Lung (tissue), 12 donors: Measurements from ENCODE around the gene SPSB3. TPM values are rescaled to one million over a fixed set of nuclear protein-coding genes. Genes with fewer than 3 reads are reported as not detected.

ENCODE experiments used
- ATAC-seq: fragments of 200-7000 bp; cut with Tn5 transposase; one replicate; pipeline ENCODE4 v1.9.1; 2020; ENCODE audit warnings: moderate number of reproducible peaks; ENCODE audit not compliant: insufficient read depth, low FRiP score
- DNase-seq, 3 donors: peaks; one replicate each; pipeline ENCODE4 v3.0.0-alpha.2; 2013 to 2017
- H3K27ac ChIP-seq, 2 donors: one replicate each; pipeline ENCODE4 v1.5.1; 2013; ENCODE audit warnings: mild to moderate bottlenecking in 2 of 2, moderate library complexity in 2 of 2, control low read depth in 1 of 2, inconsistent platforms in 1 of 2, low read depth in 1 of 2, low read length in 1 of 2
- H3K27me3 ChIP-seq, 3 donors: one replicate each; pipeline ENCODE4 v1.5.1; 2013; ENCODE audit warnings: low read length in 2 of 3; ENCODE audit not compliant: control insufficient read depth in 3 of 3, insufficient read depth in 3 of 3
- H3K36me3 ChIP-seq, 4 donors: one replicate each; pipeline ENCODE4 v1.5.1; 2013; ENCODE audit warnings: low read length in 4 of 4, mild to moderate bottlenecking in 1 of 4, moderate library complexity in 1 of 4; ENCODE audit not compliant: control insufficient read depth in 4 of 4, insufficient read depth in 4 of 4
- H3K4me1 ChIP-seq, 5 donors: one replicate each; pipeline ENCODE4 v1.5.1; 2013; ENCODE audit warnings: low read length in 5 of 5, mild to moderate bottlenecking in 2 of 5, moderate library complexity in 1 of 5; ENCODE audit not compliant: control insufficient read depth in 5 of 5, insufficient read depth in 5 of 5
- H3K4me3 ChIP-seq: one replicate; pipeline ENCODE4 v1.5.1; 2013; ENCODE audit warnings: mild to moderate bottlenecking, control low read depth, moderate library complexity
- H3K9ac ChIP-seq, 2 donors: one replicate each; pipeline ENCODE4 v1.5.1; 2013; ENCODE audit warnings: low read length in 2 of 2, control low read depth in 1 of 2; ENCODE audit not compliant: insufficient read depth in 1 of 2
- H3K9me3 ChIP-seq, 4 donors: one replicate each; pipeline ENCODE4 v1.5.1; 2013; ENCODE audit warnings: low read length in 3 of 4, mild to moderate bottlenecking in 1 of 4, moderate library complexity in 1 of 4; ENCODE audit not compliant: control insufficient read depth in 4 of 4, insufficient read depth in 3 of 4
- WGBS, 2 donors: extraction: QIAGEN DNeasy Blood & Tissue Kit; methylation state at CpG; one replicate each; pipeline ENCODE4 v1.1.7; 2013; 5-methylcytosine and 5-hydroxymethylcytosine counted together
- polyA plus RNA-seq, 2 donors: library from polyadenylated mRNA; stranded (reverse); fragments of 200-250 nt; gene quantifications; one replicate each; pipeline ENCODE4 v1.2.1, GENCODE V29; 2013
- total RNA-seq, 2 donors: library from RNA; depleted of rRNA in 1 of 2; stranded (reverse); fragments of >200 nt in 1 of 2; gene quantifications; one replicate each; pipeline ENCODE4 v1.2.1, GENCODE V29; 2014 to 2021
- TF ChIP-seq, protein P1 (sequence below): IDR thresholded peaks from 2 replicates; pipeline ENCODE4 v1.5.1; 2012; ENCODE audit warnings: mild to moderate bottlenecking; ENCODE audit errors: control extremely low read depth, extremely low read depth
- donor health status: control.
- donor health status: control.
- donor health status: Bipolar disorder and iron deficiency.
- donor health status: healthy.
- donor health status: DM: yes; HTN: yes; CAD: no.

SPSB3 gene
- total and polyA plus RNA-seq, 4 donors: 39.8 to 76.1 (median 50.9) TPM

- H3K9ac ChIP-seq: no peak overlapping the region
- H3K36me3 ChIP-seq: peaks cover 0 to 23% (median 7%) of the 10 kb centered on the region in 4 donors
- H3K27me3 ChIP-seq: no peaks in the 10 kb centered on the region
- H3K4me1 ChIP-seq: peaks cover 6 to 26% (median 10%) of the 10 kb centered on the region in 5 donors
- H3K27ac ChIP-seq: peak overlapping the region in 1 of 2 donors; percentile 86
- DNase-seq (no peak), ATAC-seq (no peak)
- no peaks in the 10 kb centered on the region for H3K9me3 ChIP-seq
- 57 to 65% methylated on average over 15 of the region's 15 CpGs for WGBS, 2 donors
- TF ChIP-seq, protein P1, sequence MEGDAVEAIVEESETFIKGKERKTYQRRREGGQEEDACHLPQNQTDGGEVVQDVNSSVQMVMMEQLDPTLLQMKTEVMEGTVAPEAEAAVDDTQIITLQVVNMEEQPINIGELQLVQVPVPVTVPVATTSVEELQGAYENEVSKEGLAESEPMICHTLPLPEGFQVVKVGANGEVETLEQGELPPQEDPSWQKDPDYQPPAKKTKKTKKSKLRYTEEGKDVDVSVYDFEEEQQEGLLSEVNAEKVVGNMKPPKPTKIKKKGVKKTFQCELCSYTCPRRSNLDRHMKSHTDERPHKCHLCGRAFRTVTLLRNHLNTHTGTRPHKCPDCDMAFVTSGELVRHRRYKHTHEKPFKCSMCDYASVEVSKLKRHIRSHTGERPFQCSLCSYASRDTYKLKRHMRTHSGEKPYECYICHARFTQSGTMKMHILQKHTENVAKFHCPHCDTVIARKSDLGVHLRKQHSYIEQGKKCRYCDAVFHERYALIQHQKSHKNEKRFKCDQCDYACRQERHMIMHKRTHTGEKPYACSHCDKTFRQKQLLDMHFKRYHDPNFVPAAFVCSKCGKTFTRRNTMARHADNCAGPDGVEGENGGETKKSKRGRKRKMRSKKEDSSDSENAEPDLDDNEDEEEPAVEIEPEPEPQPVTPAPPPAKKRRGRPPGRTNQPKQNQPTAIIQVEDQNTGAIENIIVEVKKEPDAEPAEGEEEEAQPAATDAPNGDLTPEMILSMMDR: no peak
- peak overlapping the region; percentile 62 for H3K4me3 ChIP-seq
These were observed 43.1 kb upstream of the SPSB3 start for GRCh38 chr16:1825381-1825863.

DNA sequence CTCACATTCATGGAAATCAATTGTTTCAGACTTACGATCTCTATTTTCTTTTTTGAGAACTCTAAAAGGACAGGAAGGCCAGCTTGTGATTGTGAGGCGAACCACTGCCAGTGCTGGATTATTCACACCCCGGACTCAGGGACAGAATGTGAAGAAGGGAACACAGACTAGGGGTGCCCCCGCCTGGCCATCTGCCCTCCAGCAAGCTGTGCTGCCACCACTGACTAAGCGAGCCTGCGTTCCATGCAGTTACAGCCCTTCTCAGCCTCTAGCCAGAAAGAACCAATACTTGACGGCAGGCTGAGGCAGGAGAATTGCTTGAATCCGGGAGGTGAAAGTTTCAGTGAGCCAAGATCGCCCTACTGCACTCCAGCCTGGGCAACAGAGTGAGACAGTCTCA, 41.5 kb upstream of the SPSB3 start:
- TF ChIP-seq, protein P1: no peak
- WGBS, 2 donors: 78 to 81% methylated on average over 9 of the region's 9 CpGs
- peaks cover 0 to 32% (median 9%) of the 10 kb centered on the region in 4 donors for H3K36me3 ChIP-seq
- ATAC-seq: no peak
- peaks cover 5 to 20% (median 6%) of the 10 kb centered on the region in 5 donors for H3K4me1 ChIP-seq
- no peak overlapping the region for H3K9ac ChIP-seq
- no peak overlapping the region for H3K27ac ChIP-seq
- no peak overlapping the region for H3K4me3 ChIP-seq
- no peaks in the 10 kb centered on the region for H3K9me3 ChIP-seq
- peak; percentile 40 to 67 (median 49) for DNase-seq
- no peaks in the 10 kb centered on the region for H3K27me3 ChIP-seq

DNA sequence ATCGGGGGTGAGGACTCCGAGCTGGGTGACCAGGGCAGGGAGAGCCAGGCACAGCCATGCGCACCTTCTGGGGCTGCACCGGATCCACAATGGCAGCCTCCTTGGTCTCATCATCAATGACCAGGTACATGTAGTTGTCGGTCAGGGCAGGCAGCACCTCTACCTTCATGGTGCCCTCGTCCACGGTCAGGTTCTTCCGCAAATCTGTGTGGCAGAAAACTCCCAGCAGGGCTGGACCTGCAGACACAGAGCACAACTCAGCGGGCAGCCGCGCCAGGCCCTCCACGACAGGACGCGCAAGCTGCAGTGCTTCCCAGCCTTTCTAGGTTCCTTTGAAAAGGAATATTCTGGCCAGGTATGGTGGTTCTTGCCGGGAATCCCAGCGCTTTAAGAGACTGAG, 40.4 kb upstream of the SPSB3 start:
- Histone ChIP-seq H3K27ac (no peak overlapping the region), H3K4me3 (no peak overlapping the region), H3K4me1 (peaks cover 0 to 15% (median 5%) of the 10 kb centered on the region in 5 donors), H3K9ac (no peak overlapping the region), H3K9me3 (no peaks in the 10 kb centered on the region), H3K27me3 (no peaks in the 10 kb centered on the region), H3K36me3 (peaks cover 0 to 41% (median 9%) of the 10 kb centered on the region in 4 donors)
- ATAC-seq: no peak
- DNase-seq: no peak
- TF ChIP-seq, protein P1: no peak
- WGBS, 2 donors: 91 to 96% methylated on average over 16 of the region's 16 CpGs
